ENCODE results near the gene ADAT1. TPM values are rescaled to one million over a fixed set of nuclear protein-coding genes. Genes with fewer than 3 reads are reported as not detected.

ADAT1 gene
- total RNA-seq, 1 donor from 2014 or later, result 32.6 TPM

- no peak for DNase-seq (ENCODE audit: low spot score)
Measured at GRCh38 chr16:75576384-75576811, 46.7 kb downstream of the ADAT1 start.

- DNase-seq (ENCODE audit: low spot score), result no peak
Measured at GRCh38 chr16:75575958-75576357, 47.1 kb downstream of the ADAT1 start.

- DNase-seq (ENCODE audit: low spot score), result no peak
Measured at GRCh38 chr16:75573955-75574354, 49.1 kb downstream of the ADAT1 start.

GRCh38 chr16:75572864-75573542 lies 50.1 kb downstream of the ADAT1 start:
- no peak for DNase-seq (ENCODE audit: low spot score)

GRCh38 chr16:75570396-75571065 lies 52.5 kb downstream of the ADAT1 start:
- no peak for DNase-seq (ENCODE audit: low spot score)

- DNase-seq (ENCODE audit: low spot score), result no peak
Measured at GRCh38 chr16:75567911-75568310, 55.2 kb downstream of the ADAT1 start.

- no peak for DNase-seq (ENCODE audit: low spot score)
Measured at GRCh38 chr16:75566758-75567255, 56.3 kb downstream of the ADAT1 start.

- peak; percentile 96 for DNase-seq (ENCODE audit: low spot score)
Measured at GRCh38 chr16:75566040-75566757, 56.9 kb downstream of the ADAT1 start, which contains the start of gene GABARAPL2. TSS of gene GABARAPL2 (plus strand) at chr16:75566379. CDS start at chr16:75566487, 108 bp downstream.

GRCh38 chr16:75565640-75566039 lies 57.4 kb downstream of the ADAT1 start:
- DNase-seq (ENCODE audit: low spot score), result no peak

GRCh38 chr16:75559564-75560372 lies 63.3 kb downstream of the ADAT1 start:
- DNase-seq (ENCODE audit: low spot score), result no peak

- DNase-seq (ENCODE audit: low spot score), result no peak
Measured at GRCh38 chr16:75558846-75559401, 64.2 kb downstream of the ADAT1 start.

- no peak for DNase-seq (ENCODE audit: low spot score)
Measured at GRCh38 chr16:75556431-75556950, 66.6 kb downstream of the ADAT1 start.

- DNase-seq (ENCODE audit: low spot score), result peak; percentile 98
Measured at GRCh38 chr16:75555707-75556430, 67.2 kb downstream of the ADAT1 start, which contains the start of gene TMEM231. TSS of gene TMEM231 (minus strand) at chr16:75556252. CDS start at chr16:75556209, 43 bp downstream.

- peak; percentile 89 for DNase-seq (ENCODE audit: low spot score)
Measured at GRCh38 chr16:75555213-75555706, 67.8 kb downstream of the ADAT1 start.

- DNase-seq (ENCODE audit: low spot score), result peak; percentile 12
Measured at GRCh38 chr16:75552951-75553350, 70.1 kb downstream of the ADAT1 start.

GRCh38 chr16:75550211-75550662 lies 72.8 kb downstream of the ADAT1 start:
- peak; percentile 68 for DNase-seq (ENCODE audit: low spot score)
